ENCODE data around the gene GID8. TPM values are rescaled to one million over a fixed set of nuclear protein-coding genes. Genes with fewer than 3 reads are reported as not detected.
"Not testable (repeated sequence)": the region's sequence is repeated elsewhere in the genome, so short reads cannot be mapped to it uniquely, and the experiment has no call there.

The GID8 gene
- total RNA-seq, 4 donors from 2014 or later: 16.4 to 48.6 (median 40.0) TPM

DNA sequence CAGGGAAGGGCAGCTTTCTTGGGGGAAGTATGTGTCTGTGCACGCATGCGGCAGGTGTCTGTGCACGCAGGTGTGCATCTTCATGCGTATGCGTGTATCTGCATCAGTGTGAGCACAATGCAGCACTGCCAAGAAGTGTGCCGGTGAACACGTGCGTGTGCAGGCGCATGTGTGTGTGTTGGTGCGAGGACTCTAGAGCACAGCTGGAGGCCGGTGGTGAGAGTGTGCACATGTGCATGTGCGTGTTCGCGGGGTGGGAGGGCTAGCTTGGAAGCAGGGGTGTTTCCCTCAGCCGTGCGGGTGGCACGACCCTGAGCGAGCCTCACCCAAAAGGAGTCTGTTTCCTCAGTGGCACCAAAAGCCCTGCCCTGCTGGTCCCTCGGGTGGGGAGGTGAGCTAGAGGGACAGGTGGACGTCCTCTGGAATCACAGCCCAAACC, 22.1 kb downstream of the GID8 start:
- intact Hi-C loops (cut with DNase I; ENCODE audit: low total_unique reads): no loop called here

DNA sequence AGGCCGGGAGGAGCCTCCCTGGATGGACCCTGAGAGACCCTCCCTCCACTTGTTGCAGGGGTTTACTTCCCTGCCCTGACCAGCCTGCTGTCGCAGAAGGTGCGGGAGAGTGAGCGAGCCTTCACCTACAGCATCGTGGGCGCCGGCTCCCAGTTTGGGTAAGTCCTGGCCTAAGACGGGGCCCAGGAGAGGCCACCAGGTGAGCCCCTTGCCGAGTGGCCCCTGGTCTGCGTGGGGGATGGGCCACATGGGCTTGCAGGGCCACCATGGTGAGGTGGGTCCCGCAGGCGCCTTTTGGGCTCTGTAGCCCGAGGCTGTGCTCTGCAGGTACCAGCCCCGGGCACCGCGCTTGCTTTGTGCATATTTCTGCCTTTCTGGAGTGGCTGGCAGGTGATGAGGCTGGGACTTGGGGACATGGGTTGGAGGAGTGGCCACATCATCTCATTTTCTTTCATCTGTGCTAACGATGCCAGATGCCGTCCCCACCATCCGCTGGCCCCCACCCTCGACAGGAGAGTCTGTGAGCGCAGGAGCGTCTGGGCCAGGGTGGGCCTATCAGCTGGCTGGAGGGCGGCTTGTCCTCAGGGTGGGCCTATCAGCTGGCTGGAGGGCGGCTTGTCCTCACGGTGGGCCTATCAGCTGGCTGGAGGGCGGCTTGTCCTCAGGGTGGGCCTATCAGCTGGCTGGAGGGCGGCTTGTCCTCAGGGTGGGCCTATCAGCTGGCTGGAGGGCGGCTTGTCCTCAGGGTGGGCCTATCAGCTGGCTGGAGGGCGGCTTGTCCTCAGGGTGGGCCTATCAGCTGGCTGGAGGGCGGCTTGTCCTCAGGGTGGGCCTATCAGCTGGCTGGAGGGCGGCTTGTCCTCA, 22.7 kb downstream of the GID8 start:
- intact Hi-C loops (cut with DNase I; ENCODE audit: low total_unique reads); H3K4me3 ChIP-seq; H3K36me3 ChIP-seq; DNase-seq; H3K9me3 ChIP-seq; H3K4me1 ChIP-seq; H3K27ac ChIP-seq; H3K27me3 ChIP-seq: not testable (repeated sequence)

More for the DNA sequence above, 22.1 kb downstream of the GID8 start:
- no peak overlapping the region for H3K4me3 ChIP-seq
- no peaks in the 10 kb centered on the region for H3K36me3 ChIP-seq
- no peaks in the 10 kb centered on the region for H3K27me3 ChIP-seq
- no peaks in the 10 kb centered on the region for H3K4me1 ChIP-seq
- H3K27ac ChIP-seq: no peak overlapping the region
- no peak for DNase-seq
- TF ChIP-seq, protein P1, sequence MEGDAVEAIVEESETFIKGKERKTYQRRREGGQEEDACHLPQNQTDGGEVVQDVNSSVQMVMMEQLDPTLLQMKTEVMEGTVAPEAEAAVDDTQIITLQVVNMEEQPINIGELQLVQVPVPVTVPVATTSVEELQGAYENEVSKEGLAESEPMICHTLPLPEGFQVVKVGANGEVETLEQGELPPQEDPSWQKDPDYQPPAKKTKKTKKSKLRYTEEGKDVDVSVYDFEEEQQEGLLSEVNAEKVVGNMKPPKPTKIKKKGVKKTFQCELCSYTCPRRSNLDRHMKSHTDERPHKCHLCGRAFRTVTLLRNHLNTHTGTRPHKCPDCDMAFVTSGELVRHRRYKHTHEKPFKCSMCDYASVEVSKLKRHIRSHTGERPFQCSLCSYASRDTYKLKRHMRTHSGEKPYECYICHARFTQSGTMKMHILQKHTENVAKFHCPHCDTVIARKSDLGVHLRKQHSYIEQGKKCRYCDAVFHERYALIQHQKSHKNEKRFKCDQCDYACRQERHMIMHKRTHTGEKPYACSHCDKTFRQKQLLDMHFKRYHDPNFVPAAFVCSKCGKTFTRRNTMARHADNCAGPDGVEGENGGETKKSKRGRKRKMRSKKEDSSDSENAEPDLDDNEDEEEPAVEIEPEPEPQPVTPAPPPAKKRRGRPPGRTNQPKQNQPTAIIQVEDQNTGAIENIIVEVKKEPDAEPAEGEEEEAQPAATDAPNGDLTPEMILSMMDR (IDR thresholded peaks at IDR 0.05): no peak
- no peak for TF ChIP-seq POLR2A (IDR thresholded peaks at IDR 0.05)
- no peaks in the 10 kb centered on the region for H3K9me3 ChIP-seq

DNA sequence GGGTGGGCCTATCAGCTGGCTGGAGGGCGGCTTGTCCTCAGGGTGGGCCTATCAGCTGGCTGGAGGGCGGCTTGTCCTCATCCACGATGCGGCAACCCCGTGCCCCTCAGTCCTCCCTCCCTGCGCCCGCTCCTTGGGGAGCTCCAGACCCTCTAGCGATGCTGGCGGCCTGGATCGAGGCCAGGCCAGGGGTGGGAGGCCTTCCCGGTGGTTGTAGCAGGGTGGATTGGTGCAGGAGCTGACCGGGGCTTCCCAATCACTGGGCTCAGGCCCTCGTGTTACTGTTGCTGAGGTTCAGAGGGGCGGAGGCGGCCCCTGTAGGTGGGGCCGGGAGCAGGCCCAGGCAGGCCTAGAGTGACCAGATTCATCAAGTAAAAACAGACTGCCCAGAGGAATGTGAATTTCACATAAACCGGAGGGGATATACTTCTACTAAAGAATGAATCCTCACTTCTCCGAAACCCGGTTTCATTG, 23.4 kb downstream of the GID8 start:
- no peak for DNase-seq
- TF ChIP-seq POLR2A (IDR thresholded peaks at IDR 0.05): no peak
- TF ChIP-seq, protein P1 (IDR thresholded peaks at IDR 0.05): no peak
- Histone ChIP-seq H3K9me3 (no peaks in the 10 kb centered on the region), H3K27ac (no peak overlapping the region), H3K4me1 (no peaks in the 10 kb centered on the region), H3K36me3 (no peaks in the 10 kb centered on the region), H3K4me3 (no peak overlapping the region), H3K27me3 (no peaks in the 10 kb centered on the region)
- intact Hi-C loops (cut with DNase I; ENCODE audit: low total_unique reads): no loop called here

DNA sequence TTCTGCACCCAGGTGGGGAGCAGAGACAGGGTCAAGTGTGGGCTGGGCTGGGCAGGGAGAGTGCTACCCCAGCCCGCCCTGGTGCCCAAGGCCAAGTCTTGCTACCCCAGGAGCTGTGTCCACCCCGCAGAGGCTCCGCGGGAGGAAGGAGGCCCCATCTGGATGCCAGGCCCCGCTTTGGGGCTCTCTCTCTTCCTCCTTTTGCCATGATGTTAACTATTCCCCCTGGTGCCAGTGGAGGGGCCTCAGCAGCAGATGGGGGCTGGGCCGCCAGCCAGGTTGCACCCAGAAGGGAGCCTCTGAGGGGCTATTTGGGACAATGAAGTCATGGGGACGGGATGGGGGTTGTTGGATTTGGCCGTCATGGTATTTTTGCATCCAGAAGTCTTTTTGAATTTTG, 23.9 kb downstream of the GID8 start:
- Histone ChIP-seq H3K27me3 (no peaks in the 10 kb centered on the region), H3K9me3 (no peaks in the 10 kb centered on the region), H3K36me3 (no peaks in the 10 kb centered on the region), H3K4me3 (no peak overlapping the region), H3K27ac (no peak overlapping the region), H3K4me1 (no peaks in the 10 kb centered on the region)
- intact Hi-C loops (cut with DNase I; ENCODE audit: low total_unique reads): no loop called here
- TF ChIP-seq, protein P1 (IDR thresholded peaks at IDR 0.05): no peak
- no peak for TF ChIP-seq POLR2A (IDR thresholded peaks at IDR 0.05)
- DNase-seq: no peak

DNA sequence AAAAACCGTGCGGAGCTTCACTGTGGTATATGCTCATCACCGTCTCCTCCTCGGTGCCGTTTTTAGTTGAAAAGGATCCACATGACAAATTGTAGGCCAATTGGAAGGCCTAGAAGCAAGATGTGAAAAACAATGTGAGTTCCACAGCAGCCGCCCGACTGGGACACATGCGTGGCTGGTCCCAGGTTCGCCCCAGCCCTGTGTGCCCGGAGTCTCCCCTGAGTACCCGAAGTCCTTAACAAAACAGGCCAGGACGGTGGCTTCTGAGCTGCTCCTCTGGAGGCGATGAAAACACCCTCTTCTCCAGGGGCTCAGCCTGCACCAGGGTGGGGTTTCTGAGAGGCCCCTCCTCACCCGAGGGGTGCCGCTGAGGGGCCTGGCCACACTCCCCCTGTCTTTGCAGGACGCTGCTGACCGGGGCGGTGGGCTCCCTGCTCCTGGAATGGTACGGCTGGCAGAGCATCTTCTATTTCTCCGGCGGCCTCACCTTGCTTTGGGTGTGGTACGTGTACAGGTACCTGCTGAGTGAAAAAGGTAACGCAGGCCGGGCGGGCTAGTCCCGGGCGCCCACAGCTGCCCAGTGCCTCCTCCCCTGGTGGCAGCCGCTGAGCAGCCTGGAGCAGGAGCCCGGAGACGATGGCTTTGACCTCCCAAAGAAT, 24.4 kb downstream of the GID8 start:
- Histone ChIP-seq H3K36me3 (no peaks in the 10 kb centered on the region), H3K27me3 (no peaks in the 10 kb centered on the region), H3K4me1 (no peaks in the 10 kb centered on the region), H3K9me3 (no peaks in the 10 kb centered on the region), H3K4me3 (no peak overlapping the region), H3K27ac (no peak overlapping the region)
- TF ChIP-seq POLR2A (IDR thresholded peaks at IDR 0.05): no peak
- TF ChIP-seq, protein P1 (IDR thresholded peaks at IDR 0.05): no peak
- no peak for DNase-seq
- intact Hi-C loops (cut with DNase I; ENCODE audit: low total_unique reads): no loop called here

All from uterus (tissue), 4 donors.